ENCODE data around the gene NTNG2.

DNA sequence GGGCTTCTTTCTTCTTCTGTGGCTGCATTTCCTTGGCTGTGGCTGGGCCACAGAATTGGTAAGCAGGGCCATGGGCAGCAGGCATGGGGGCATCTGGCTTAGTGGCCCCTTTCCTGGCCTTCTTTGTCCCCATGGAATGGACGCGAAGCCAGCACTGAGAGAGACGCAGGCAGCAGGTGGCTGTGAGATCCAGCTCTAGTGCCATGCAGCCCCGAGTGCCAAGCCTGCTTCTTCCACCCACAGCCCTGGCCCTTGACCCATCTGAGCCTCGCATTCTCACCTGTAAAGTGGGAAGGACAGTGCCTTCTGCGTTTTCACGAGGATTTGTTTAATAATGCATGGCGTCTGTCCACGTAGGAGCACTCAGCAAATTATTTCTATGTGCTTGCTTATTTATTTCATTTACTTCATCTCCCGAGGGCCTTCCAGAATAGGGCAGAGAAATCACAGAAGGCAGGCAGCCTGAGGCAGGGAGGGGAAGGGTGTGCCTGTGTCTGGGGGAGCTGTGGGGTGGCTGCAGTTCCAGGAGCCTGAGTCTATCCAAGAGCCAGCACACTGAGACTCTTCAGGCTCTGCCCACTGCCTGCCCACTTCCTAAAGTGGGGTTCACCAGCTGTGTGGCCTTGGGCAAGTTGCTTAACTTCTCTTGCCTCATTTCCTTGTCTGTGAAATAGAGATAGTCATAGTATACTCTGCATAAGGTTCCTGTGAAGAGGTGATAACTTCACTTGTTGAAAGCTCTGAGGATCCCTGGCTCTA lies 55.2 kb downstream of the NTNG2 start:
- TF ChIP-seq ZBTB21 (tag by site-specific recombination; IDR thresholded peaks at IDR 0.05) (no peak), MYNN (tag by site-specific recombination; IDR thresholded peaks at IDR 0.05; ENCODE audit: borderline replicate concordance) (no peak), ZNF16 (tag by site-specific recombination; IDR thresholded peaks at IDR 0.05; ENCODE audit: low read depth) (no peak), ZNF274 (IDR thresholded peaks at IDR 0.05; ENCODE audit: low read length) (no peak), ZNF274 (tag by site-specific recombination; IDR thresholded peaks at IDR 0.05; ENCODE audit: borderline replicate concordance) (no peak), GLIS2 (tag by site-specific recombination; IDR thresholded peaks at IDR 0.05) (no peak), ZBTB8A (tag by site-specific recombination; IDR thresholded peaks at IDR 0.05) (no peak), ZNF501 (tag by site-specific recombination; IDR thresholded peaks at IDR 0.05) (no peak), YY1 (tag by site-specific recombination; IDR thresholded peaks at IDR 0.05) (no peak), ZNF48 (tag by site-specific recombination; IDR thresholded peaks at IDR 0.05) (no peak), ZNF585B (tag by site-specific recombination; IDR thresholded peaks at IDR 0.05) (no peak)
- TF ChIP-seq, protein P1, sequence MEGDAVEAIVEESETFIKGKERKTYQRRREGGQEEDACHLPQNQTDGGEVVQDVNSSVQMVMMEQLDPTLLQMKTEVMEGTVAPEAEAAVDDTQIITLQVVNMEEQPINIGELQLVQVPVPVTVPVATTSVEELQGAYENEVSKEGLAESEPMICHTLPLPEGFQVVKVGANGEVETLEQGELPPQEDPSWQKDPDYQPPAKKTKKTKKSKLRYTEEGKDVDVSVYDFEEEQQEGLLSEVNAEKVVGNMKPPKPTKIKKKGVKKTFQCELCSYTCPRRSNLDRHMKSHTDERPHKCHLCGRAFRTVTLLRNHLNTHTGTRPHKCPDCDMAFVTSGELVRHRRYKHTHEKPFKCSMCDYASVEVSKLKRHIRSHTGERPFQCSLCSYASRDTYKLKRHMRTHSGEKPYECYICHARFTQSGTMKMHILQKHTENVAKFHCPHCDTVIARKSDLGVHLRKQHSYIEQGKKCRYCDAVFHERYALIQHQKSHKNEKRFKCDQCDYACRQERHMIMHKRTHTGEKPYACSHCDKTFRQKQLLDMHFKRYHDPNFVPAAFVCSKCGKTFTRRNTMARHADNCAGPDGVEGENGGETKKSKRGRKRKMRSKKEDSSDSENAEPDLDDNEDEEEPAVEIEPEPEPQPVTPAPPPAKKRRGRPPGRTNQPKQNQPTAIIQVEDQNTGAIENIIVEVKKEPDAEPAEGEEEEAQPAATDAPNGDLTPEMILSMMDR (tag by site-specific recombination; IDR thresholded peaks at IDR 0.05), result no peak
- TF ChIP-seq, protein P2, sequence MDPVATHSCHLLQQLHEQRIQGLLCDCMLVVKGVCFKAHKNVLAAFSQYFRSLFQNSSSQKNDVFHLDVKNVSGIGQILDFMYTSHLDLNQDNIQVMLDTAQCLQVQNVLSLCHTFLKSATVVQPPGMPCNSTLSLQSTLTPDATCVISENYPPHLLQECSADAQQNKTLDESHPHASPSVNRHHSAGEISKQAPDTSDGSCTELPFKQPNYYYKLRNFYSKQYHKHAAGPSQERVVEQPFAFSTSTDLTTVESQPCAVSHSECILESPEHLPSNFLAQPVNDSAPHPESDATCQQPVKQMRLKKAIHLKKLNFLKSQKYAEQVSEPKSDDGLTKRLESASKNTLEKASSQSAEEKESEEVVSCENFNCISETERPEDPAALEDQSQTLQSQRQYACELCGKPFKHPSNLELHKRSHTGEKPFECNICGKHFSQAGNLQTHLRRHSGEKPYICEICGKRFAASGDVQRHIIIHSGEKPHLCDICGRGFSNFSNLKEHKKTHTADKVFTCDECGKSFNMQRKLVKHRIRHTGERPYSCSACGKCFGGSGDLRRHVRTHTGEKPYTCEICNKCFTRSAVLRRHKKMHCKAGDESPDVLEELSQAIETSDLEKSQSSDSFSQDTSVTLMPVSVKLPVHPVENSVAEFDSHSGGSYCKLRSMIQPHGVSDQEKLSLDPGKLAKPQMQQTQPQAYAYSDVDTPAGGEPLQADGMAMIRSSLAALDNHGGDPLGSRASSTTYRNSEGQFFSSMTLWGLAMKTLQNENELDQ (tag by site-specific recombination; IDR thresholded peaks at IDR 0.05; ENCODE audit: low read depth), result no peak
- TF ChIP-seq, protein P3, sequence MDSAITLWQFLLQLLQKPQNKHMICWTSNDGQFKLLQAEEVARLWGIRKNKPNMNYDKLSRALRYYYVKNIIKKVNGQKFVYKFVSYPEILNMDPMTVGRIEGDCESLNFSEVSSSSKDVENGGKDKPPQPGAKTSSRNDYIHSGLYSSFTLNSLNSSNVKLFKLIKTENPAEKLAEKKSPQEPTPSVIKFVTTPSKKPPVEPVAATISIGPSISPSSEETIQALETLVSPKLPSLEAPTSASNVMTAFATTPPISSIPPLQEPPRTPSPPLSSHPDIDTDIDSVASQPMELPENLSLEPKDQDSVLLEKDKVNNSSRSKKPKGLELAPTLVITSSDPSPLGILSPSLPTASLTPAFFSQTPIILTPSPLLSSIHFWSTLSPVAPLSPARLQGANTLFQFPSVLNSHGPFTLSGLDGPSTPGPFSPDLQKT (IDR thresholded peaks at IDR 0.05; ENCODE audit: borderline replicate concordance, low read depth, low read length), result no peak
- TF ChIP-seq, protein P4, sequence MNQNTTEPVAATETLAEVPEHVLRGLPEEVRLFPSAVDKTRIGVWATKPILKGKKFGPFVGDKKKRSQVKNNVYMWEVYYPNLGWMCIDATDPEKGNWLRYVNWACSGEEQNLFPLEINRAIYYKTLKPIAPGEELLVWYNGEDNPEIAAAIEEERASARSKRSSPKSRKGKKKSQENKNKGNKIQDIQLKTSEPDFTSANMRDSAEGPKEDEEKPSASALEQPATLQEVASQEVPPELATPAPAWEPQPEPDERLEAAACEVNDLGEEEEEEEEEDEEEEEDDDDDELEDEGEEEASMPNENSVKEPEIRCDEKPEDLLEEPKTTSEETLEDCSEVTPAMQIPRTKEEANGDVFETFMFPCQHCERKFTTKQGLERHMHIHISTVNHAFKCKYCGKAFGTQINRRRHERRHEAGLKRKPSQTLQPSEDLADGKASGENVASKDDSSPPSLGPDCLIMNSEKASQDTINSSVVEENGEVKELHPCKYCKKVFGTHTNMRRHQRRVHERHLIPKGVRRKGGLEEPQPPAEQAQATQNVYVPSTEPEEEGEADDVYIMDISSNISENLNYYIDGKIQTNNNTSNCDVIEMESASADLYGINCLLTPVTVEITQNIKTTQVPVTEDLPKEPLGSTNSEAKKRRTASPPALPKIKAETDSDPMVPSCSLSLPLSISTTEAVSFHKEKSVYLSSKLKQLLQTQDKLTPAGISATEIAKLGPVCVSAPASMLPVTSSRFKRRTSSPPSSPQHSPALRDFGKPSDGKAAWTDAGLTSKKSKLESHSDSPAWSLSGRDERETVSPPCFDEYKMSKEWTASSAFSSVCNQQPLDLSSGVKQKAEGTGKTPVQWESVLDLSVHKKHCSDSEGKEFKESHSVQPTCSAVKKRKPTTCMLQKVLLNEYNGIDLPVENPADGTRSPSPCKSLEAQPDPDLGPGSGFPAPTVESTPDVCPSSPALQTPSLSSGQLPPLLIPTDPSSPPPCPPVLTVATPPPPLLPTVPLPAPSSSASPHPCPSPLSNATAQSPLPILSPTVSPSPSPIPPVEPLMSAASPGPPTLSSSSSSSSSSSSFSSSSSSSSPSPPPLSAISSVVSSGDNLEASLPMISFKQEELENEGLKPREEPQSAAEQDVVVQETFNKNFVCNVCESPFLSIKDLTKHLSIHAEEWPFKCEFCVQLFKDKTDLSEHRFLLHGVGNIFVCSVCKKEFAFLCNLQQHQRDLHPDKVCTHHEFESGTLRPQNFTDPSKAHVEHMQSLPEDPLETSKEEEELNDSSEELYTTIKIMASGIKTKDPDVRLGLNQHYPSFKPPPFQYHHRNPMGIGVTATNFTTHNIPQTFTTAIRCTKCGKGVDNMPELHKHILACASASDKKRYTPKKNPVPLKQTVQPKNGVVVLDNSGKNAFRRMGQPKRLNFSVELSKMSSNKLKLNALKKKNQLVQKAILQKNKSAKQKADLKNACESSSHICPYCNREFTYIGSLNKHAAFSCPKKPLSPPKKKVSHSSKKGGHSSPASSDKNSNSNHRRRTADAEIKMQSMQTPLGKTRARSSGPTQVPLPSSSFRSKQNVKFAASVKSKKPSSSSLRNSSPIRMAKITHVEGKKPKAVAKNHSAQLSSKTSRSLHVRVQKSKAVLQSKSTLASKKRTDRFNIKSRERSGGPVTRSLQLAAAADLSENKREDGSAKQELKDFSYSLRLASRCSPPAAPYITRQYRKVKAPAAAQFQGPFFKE (tag by site-specific recombination; IDR thresholded peaks at IDR 0.05; ENCODE audit: borderline replicate concordance), result no peak
